ENCODE data around the gene TREML1. TPM values are rescaled to one million over a fixed set of nuclear protein-coding genes. Genes with fewer than 3 reads are reported as not detected.

The TREML1 gene
- total and polyA plus RNA-seq, 2 donors (not counting 1 experiment from before 2014, with no cell fraction given), result not detected

GRCh38 chr6:41135062-41135832 lies 18.9 kb downstream of the TREML1 start:
- H3K27ac ChIP-seq (ENCODE audit: insufficient read depth, low read length), result no peak overlapping the region
- H3K9me3 ChIP-seq (ENCODE audit: control insufficient read depth, insufficient read depth, low read depth, low read length), result no peaks in the 10 kb centered on the region
- H3K79me2 ChIP-seq (ENCODE audit: control insufficient read depth, insufficient read depth, low read length), result no peaks in the 10 kb centered on the region
- H3K4me2 ChIP-seq (ENCODE audit: extremely low read depth, insufficient read depth, low read length), result no peak overlapping the region
- H3K27me3 ChIP-seq (ENCODE audit: control insufficient read depth, insufficient read depth, low read length), result no peaks in the 10 kb centered on the region
- TF ChIP-seq CTCF (conservative IDR thresholded peaks at IDR 0.05 in 1 of 2, IDR thresholded peaks at IDR 0.05 in 1 of 2; ENCODE audit: low read depth in 1 of 2, low read length in 2 of 2) (no peak), EZH2 (IDR thresholded peaks at IDR 0.05; ENCODE audit: low read length, missing control alignments) (no peak)
- H2AFZ ChIP-seq (ENCODE audit: low read length), result no peak overlapping the region
- H3K4me3 ChIP-seq (replicated peaks in 1 of 4; ENCODE audit: control extremely low read depth in 1 of 4, insufficient read depth in 1 of 4, low read depth in 3 of 4, low read length in 4 of 4), result no peak overlapping the region
- DNase-seq (ENCODE audit: low read depth in 2 of 2), result no peak
- H3K9ac ChIP-seq (ENCODE audit: insufficient read depth, low read length), result no peak overlapping the region
- no peaks in the 10 kb centered on the region for H3K4me1 ChIP-seq (ENCODE audit: control insufficient read depth, extremely low read depth, insufficient read depth, low read length)
- H4K20me1 ChIP-seq (ENCODE audit: control insufficient read depth, extremely low read depth, insufficient read depth, low read length), result no peaks in the 10 kb centered on the region
- no peaks in the 10 kb centered on the region for H3K36me3 ChIP-seq (ENCODE audit: control insufficient read depth, insufficient read depth, low read length)

GRCh38 chr6:41132254-41132653 lies 21.9 kb downstream of the TREML1 start:
- no peak for DNase-seq (ENCODE audit: low read depth in 2 of 2)
- Histone ChIP-seq H3K27me3 (ENCODE audit: control insufficient read depth, insufficient read depth, low read length) (no peaks in the 10 kb centered on the region), H3K4me3 (replicated peaks in 1 of 4; ENCODE audit: control extremely low read depth in 1 of 4, insufficient read depth in 1 of 4, low read depth in 3 of 4, low read length in 4 of 4) (no peak overlapping the region), H3K79me2 (ENCODE audit: control insufficient read depth, insufficient read depth, low read length) (no peaks in the 10 kb centered on the region), H3K9me3 (ENCODE audit: control insufficient read depth, insufficient read depth, low read depth, low read length) (no peaks in the 10 kb centered on the region), H3K4me1 (ENCODE audit: control insufficient read depth, extremely low read depth, insufficient read depth, low read length) (no peaks in the 10 kb centered on the region), H3K4me2 (ENCODE audit: extremely low read depth, insufficient read depth, low read length) (no peak overlapping the region), H3K9ac (ENCODE audit: insufficient read depth, low read length) (no peak overlapping the region), H3K36me3 (ENCODE audit: control insufficient read depth, insufficient read depth, low read length) (no peaks in the 10 kb centered on the region), H2AFZ (ENCODE audit: low read length) (no peak overlapping the region), H3K27ac (ENCODE audit: insufficient read depth, low read length) (no peak overlapping the region), H4K20me1 (ENCODE audit: control insufficient read depth, extremely low read depth, insufficient read depth, low read length) (no peaks in the 10 kb centered on the region)
- TF ChIP-seq CTCF (conservative IDR thresholded peaks at IDR 0.05 in 1 of 2, IDR thresholded peaks at IDR 0.05 in 1 of 2; ENCODE audit: low read depth in 1 of 2, low read length in 2 of 2), result no peak
- TF ChIP-seq EZH2 (IDR thresholded peaks at IDR 0.05; ENCODE audit: low read length, missing control alignments), result no peak

GRCh38 chr6:41125282-41125681 lies 28.9 kb downstream of the TREML1 start:
- no peak overlapping the region for H3K9ac ChIP-seq (ENCODE audit: insufficient read depth, low read length)
- H3K27me3 ChIP-seq (ENCODE audit: control insufficient read depth, insufficient read depth, low read length), result no peaks in the 10 kb centered on the region
- H3K79me2 ChIP-seq (ENCODE audit: control insufficient read depth, insufficient read depth, low read length), result no peaks in the 10 kb centered on the region
- no peak for TF ChIP-seq CTCF (conservative IDR thresholded peaks at IDR 0.05 in 1 of 2, IDR thresholded peaks at IDR 0.05 in 1 of 2; ENCODE audit: low read depth in 1 of 2, low read length in 2 of 2)
- no peak for TF ChIP-seq EZH2 (IDR thresholded peaks at IDR 0.05; ENCODE audit: low read length, missing control alignments)
- no peaks in the 10 kb centered on the region for H3K9me3 ChIP-seq (ENCODE audit: control insufficient read depth, insufficient read depth, low read depth, low read length)
- no peak overlapping the region for H3K4me2 ChIP-seq (ENCODE audit: extremely low read depth, insufficient read depth, low read length)
- no peaks in the 10 kb centered on the region for H3K4me1 ChIP-seq (ENCODE audit: control insufficient read depth, extremely low read depth, insufficient read depth, low read length)
- no peak for DNase-seq (ENCODE audit: low read depth in 2 of 2)
- no peaks in the 10 kb centered on the region for H4K20me1 ChIP-seq (ENCODE audit: control insufficient read depth, extremely low read depth, insufficient read depth, low read length)
- H3K36me3 ChIP-seq (ENCODE audit: control insufficient read depth, insufficient read depth, low read length), result no peaks in the 10 kb centered on the region
- H2AFZ ChIP-seq (ENCODE audit: low read length), result no peak overlapping the region
- H3K27ac ChIP-seq (ENCODE audit: insufficient read depth, low read length), result no peak overlapping the region
- H3K4me3 ChIP-seq (replicated peaks in 1 of 4; ENCODE audit: control extremely low read depth in 1 of 4, insufficient read depth in 1 of 4, low read depth in 3 of 4, low read length in 4 of 4), result no peak overlapping the region
